ENCODE results near the gene CYSLTR1. TPM values are rescaled to one million over a fixed set of nuclear protein-coding genes. Genes with fewer than 3 reads are reported as not detected.

The CYSLTR1 gene, protein sequence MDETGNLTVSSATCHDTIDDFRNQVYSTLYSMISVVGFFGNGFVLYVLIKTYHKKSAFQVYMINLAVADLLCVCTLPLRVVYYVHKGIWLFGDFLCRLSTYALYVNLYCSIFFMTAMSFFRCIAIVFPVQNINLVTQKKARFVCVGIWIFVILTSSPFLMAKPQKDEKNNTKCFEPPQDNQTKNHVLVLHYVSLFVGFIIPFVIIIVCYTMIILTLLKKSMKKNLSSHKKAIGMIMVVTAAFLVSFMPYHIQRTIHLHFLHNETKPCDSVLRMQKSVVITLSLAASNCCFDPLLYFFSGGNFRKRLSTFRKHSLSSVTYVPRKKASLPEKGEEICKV
- total RNA-seq, result not detected in 2 replicates

DNA sequence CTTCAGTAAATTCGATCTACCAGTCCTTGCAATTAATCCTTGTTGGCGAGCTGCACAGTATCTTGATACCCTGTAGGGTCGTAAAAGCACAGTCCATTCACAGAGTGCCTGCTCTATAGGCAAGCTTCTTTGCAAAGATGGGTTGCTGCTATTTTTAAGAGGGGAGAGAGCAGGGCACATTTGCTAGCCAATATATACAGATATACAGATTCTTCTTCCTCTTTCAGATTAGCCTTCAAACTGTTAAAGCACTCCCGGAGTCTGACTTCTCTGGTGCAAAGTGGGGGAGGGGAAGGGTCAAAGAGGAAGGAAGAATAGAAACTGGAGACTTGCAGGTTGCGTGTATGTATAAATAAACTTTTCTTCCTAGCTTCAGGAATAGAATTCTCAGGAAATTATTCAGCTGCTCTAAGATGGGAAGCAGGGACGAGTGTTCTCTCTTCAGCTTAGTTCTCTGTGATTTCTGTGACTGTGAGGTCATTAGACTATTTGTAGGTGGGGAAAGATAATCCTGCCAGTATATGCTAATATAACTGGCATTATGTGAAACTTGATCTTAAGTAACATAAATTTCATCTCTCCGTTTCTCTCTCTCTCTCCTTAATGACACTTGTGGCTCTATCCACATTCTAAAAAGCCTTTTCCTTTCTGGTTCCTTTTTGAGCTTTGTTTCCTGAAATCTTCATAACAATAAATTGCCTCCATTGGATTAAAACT is at the start of gene CYSLTR1:
Gene CYSLTR1 (minus strand): TSS at position 242 of the 717 bp plus-strand sequence. CDS start 53,865 bp downstream, outside the sequence.

Other genes starting within 250 kb of the CYSLTR1 start
- gene PGK1, start 223.4 kb downstream of the CYSLTR1 start, total RNA-seq, result 217 and 317 TPM in 2 replicates
- 14.4 and 16.2 TPM in 2 replicates for gene TAF9B, start 188.0 kb downstream of the CYSLTR1 start, total RNA-seq

Measured in hair follicular keratinocyte (primary cell).